ENCODE results near the gene PDE12. TPM values are rescaled to one million over a fixed set of nuclear protein-coding genes. Genes with fewer than 3 reads are reported as not detected.

The PDE12 gene
- total RNA-seq, 1 donor from 2014 or later, result 17.5 TPM

- TF ChIP-seq, protein P1, sequence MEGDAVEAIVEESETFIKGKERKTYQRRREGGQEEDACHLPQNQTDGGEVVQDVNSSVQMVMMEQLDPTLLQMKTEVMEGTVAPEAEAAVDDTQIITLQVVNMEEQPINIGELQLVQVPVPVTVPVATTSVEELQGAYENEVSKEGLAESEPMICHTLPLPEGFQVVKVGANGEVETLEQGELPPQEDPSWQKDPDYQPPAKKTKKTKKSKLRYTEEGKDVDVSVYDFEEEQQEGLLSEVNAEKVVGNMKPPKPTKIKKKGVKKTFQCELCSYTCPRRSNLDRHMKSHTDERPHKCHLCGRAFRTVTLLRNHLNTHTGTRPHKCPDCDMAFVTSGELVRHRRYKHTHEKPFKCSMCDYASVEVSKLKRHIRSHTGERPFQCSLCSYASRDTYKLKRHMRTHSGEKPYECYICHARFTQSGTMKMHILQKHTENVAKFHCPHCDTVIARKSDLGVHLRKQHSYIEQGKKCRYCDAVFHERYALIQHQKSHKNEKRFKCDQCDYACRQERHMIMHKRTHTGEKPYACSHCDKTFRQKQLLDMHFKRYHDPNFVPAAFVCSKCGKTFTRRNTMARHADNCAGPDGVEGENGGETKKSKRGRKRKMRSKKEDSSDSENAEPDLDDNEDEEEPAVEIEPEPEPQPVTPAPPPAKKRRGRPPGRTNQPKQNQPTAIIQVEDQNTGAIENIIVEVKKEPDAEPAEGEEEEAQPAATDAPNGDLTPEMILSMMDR (IDR thresholded peaks at IDR 0.05), result no peak
- DNase-seq, result no peak
- intact Hi-C loops (cut with DNase I), result no loop called here
- H3K27me3 ChIP-seq (ENCODE audit: low read depth), result no peaks in the 10 kb centered on the region
- H3K4me1 ChIP-seq, result peaks cover 47% of the 10 kb centered on the region
- no peak for ATAC-seq
- no peaks in the 10 kb centered on the region for H3K9me3 ChIP-seq
- H3K4me3 ChIP-seq, result no peak overlapping the region
- peaks cover 22% of the 10 kb centered on the region for H3K36me3 ChIP-seq
- H3K27ac ChIP-seq, result no peak overlapping the region
Measured at GRCh38 chr3:57587905-57588304, 31.8 kb downstream of the PDE12 start.

- DNase-seq, result no peak
- Histone ChIP-seq H3K27me3 (ENCODE audit: low read depth) (no peaks in the 10 kb centered on the region), H3K9me3 (no peaks in the 10 kb centered on the region), H3K4me1 (peaks cover 52% of the 10 kb centered on the region), H3K27ac (no peak overlapping the region), H3K36me3 (peaks cover 3% of the 10 kb centered on the region), H3K4me3 (no peak overlapping the region)
- TF ChIP-seq, protein P1 (IDR thresholded peaks at IDR 0.05), result no peak
- intact Hi-C loops (cut with DNase I), result no loop called here
- no peak for ATAC-seq
Measured at GRCh38 chr3:57592306-57592705, 36.2 kb downstream of the PDE12 start.

DNA sequence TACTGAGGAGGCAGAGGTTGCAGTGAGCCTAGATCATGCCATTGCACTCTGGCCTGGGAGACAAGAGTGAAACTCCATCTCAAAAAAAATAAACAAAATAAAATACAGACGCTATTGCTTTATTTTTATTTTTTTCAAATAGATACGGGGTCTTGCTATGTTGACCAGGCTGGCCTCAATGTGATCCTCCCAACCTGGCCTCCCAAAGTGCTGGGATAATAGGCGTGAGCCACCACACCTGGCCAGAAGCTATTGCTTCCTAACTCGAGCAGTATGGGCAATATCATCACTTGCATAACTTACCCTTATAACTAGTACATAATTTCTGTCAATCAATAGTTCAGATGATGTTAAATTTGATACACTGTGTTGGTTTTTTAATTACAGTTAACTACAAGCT, 38.1 kb downstream of the PDE12 start:
- intact Hi-C loops (cut with DNase I), result no loop called here
- Histone ChIP-seq H3K27ac (no peak overlapping the region), H3K4me1 (peaks cover 55% of the 10 kb centered on the region), H3K27me3 (ENCODE audit: low read depth) (no peaks in the 10 kb centered on the region), H3K9me3 (no peaks in the 10 kb centered on the region), H3K36me3 (no peaks in the 10 kb centered on the region), H3K4me3 (peak overlapping the region; percentile 90)
- no peak for ATAC-seq
- TF ChIP-seq, protein P1 (IDR thresholded peaks at IDR 0.05), result no peak
- no peak for DNase-seq

DNA sequence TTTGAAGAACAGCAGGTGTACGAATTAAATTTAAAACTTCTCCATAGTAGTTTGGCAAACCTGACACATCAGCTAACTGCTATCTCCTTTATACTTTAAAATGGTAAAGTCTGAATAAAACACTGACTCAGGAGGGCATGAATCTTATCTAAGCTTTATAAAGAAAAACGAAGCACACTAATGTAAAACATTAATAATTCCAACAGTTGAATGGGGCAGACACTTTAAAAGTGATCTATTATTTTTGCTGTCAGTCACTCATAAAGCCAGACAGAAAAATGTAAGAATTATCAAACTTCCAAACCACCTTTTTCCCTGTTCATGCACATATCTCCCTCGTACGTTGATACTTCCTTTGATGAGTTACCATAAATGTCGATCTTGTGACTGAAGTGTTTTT, 38.5 kb downstream of the PDE12 start:
- no peaks in the 10 kb centered on the region for H3K36me3 ChIP-seq
- DNase-seq (no peak), ATAC-seq (no peak)
- TF ChIP-seq, protein P1 (IDR thresholded peaks at IDR 0.05), result no peak
- no peaks in the 10 kb centered on the region for H3K9me3 ChIP-seq
- peaks cover 57% of the 10 kb centered on the region for H3K4me1 ChIP-seq
- intact Hi-C loops (cut with DNase I), result no loop called here
- H3K4me3 ChIP-seq, result peak overlapping the region; percentile 90
- H3K27ac ChIP-seq, result no peak overlapping the region
- H3K27me3 ChIP-seq (ENCODE audit: low read depth), result no peaks in the 10 kb centered on the region

DNA sequence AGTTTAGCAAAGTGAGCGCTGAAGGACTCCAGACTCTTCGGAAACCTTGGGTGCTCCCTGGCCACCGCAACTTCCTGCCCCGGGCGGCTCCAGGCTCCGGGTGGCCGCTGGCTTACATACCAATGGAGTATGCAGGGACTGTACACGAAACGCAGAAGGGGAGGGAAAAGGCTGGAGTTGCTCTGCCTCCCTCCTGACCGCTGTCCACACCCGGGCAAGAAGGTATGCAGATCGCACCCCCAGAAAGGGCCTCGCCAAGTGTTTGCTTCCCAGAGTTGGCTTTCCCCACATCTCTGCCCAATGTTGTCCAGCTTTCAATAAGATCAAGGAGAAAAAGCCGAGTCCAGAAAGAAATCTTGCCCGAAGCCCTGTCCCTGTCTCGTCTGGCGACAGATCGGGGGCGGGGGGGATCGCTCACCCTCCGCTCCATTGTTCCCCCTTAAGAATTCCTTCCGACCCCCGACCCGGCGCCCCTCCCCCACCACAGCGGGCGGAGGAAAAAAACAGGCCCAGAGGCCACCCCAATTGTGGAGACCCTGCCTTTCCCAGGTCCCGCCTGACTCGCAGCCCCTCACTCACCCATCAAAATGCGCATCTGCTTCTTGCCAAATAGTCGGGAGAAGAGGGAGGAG, 40.5 kb downstream of the PDE12 start:
- peaks cover 55% of the 10 kb centered on the region for H3K4me1 ChIP-seq
- no peaks in the 10 kb centered on the region for H3K9me3 ChIP-seq
- intact Hi-C loops (cut with DNase I), result no loop called here
- DNase-seq (peak; percentile 92), ATAC-seq (peak; percentile 84)
- TF ChIP-seq, protein P1 (IDR thresholded peaks at IDR 0.05), result no peak
- peak overlapping the region; percentile 98 for H3K27ac ChIP-seq
- no peaks in the 10 kb centered on the region for H3K27me3 ChIP-seq (ENCODE audit: low read depth)
- H3K36me3 ChIP-seq, result no peaks in the 10 kb centered on the region
- H3K4me3 ChIP-seq, result peak overlapping the region; percentile 90
